ENCODE results near the gene VAMP7. TPM values are rescaled to one million over a fixed set of nuclear protein-coding genes. Genes with fewer than 3 reads are reported as not detected.

The VAMP7 gene
- total and polyA plus RNA-seq, 10 of the 15 experiments (the other 5 are each of a cell fraction or from before 2014, with no cell fraction given): 15.1 to 52.4 (median 35.8) TPM

DNA sequence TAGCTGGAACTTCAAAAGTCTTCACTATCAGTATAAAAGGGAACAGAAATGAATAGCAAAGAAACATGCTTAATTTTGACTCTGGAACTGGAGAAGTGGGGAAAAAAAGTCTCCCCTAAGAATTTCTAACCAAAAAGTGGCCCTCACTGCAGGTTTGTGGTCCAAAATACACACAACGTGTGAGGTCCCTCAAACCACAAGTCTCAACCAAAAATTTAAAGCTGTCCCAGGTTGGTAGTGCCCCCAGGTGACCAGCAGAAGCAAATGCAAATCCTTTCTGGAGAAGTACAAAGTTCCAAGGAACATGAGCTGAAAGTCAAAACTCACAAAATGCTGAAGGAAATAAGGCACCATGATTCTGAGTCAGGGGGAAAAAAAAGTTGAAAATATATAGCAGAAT lies 23.6 kb upstream of the VAMP7 start:
- no peak overlapping the region for H3K27ac ChIP-seq (ENCODE audit: control insufficient read depth, insufficient read depth)
- no peaks in the 10 kb centered on the region for H4K20me1 ChIP-seq (ENCODE audit: control insufficient read depth, insufficient read depth)
- SMC1A ChIA-PET (ENCODE audit: uncharacterized antibody, unreplicated experiment): no interaction called here
- H2AFZ ChIP-seq (ENCODE audit: control insufficient read depth, low read depth, low read length): no peak overlapping the region
- CTCF ChIA-PET: no interaction called here
- TF ChIP-seq RAD21 (IDR thresholded peaks at IDR 0.05; ENCODE audit: insufficient read depth, low read depth, low read length) (peak; percentile 46), NFYA (IDR thresholded peaks at IDR 0.05; ENCODE audit: borderline replicate concordance, low read depth, low read length) (no peak)
- TF ChIP-seq, protein P1, sequence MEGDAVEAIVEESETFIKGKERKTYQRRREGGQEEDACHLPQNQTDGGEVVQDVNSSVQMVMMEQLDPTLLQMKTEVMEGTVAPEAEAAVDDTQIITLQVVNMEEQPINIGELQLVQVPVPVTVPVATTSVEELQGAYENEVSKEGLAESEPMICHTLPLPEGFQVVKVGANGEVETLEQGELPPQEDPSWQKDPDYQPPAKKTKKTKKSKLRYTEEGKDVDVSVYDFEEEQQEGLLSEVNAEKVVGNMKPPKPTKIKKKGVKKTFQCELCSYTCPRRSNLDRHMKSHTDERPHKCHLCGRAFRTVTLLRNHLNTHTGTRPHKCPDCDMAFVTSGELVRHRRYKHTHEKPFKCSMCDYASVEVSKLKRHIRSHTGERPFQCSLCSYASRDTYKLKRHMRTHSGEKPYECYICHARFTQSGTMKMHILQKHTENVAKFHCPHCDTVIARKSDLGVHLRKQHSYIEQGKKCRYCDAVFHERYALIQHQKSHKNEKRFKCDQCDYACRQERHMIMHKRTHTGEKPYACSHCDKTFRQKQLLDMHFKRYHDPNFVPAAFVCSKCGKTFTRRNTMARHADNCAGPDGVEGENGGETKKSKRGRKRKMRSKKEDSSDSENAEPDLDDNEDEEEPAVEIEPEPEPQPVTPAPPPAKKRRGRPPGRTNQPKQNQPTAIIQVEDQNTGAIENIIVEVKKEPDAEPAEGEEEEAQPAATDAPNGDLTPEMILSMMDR (IDR thresholded peaks at IDR 0.05 in 2 of 3, conservative IDR thresholded peaks at IDR 0.05 in 1 of 3; ENCODE audit: control insufficient read depth in 2 of 3, extremely low read depth in 1 of 3, insufficient read depth in 1 of 3, low read depth in 3 of 3, low read length in 3 of 3): peak in 1 of 3 experiments; percentile 20; a peak in 2 of 6 replicates
- no peaks in the 10 kb centered on the region for H3K36me3 ChIP-seq (ENCODE audit: control insufficient read depth in 2 of 2, insufficient read depth in 2 of 2, low read length in 1 of 2)
- no peaks in the 10 kb centered on the region for H3K9me3 ChIP-seq (replicated peaks; ENCODE audit: control insufficient read depth, insufficient read depth, low read length)
- DNase-seq (ENCODE audit: low read depth, low spot score) (no peak), ATAC-seq (no peak), FAIRE-seq (no peak)
- in situ Hi-C loops (cut with MboI): no loop called here
- H3K27me3 ChIP-seq (replicated peaks in 1 of 2; ENCODE audit: control insufficient read depth in 2 of 2, insufficient read depth in 2 of 2, low read length in 1 of 2): no peaks in the 10 kb centered on the region
- POLR2A ChIA-PET: no interaction called here
- WGBS (ENCODE audit: insufficient coverage, insufficient replicate concordance, low lambda C conversion rate, missing lambda C conversion rate): 0% methylated on average over 1 of the region's 1 CpG
- H3K4me3 ChIP-seq: no peak overlapping the region
- no peak overlapping the region for H3K9ac ChIP-seq (ENCODE audit: control insufficient read depth, insufficient read depth, low read length)
- RAD21 ChIA-PET (ENCODE audit: unreplicated experiment): no interaction called here
- no TSS peak for BruUV-seq (replicated peaks)
- intact Hi-C loops (cut with micrococcal nuclease; ENCODE audit: unreplicated experiment): no loop called here
- H3K4me1 ChIP-seq (ENCODE audit: control insufficient read depth, insufficient read depth, low read length): no peaks in the 10 kb centered on the region
- H3K79me2 ChIP-seq (ENCODE audit: control insufficient read depth, insufficient read depth, low read length): no peaks in the 10 kb centered on the region
- no peak overlapping the region for H3K4me2 ChIP-seq (ENCODE audit: control insufficient read depth, insufficient read depth)

DNA sequence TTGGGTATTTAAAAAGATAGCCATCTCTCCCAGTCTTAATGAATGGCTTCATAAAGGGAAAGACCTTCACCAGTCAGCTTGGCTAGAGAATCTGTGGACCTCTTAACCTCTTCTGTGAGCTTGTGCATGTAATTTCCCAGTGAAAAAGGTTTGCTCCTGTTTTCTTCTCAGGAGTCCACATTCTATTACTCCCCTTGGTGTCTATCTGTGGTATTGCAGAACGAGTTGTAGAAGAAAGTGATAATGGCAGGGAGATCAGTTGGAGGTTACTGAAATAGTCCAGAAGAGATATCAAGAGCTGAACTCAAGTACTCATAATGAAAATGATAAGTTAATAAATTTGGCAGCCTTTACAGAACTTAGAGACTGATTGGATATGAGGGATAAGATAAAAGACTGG lies 16.5 kb upstream of the VAMP7 start:
- TF ChIP-seq, protein P1 (IDR thresholded peaks at IDR 0.05 in 2 of 3, conservative IDR thresholded peaks at IDR 0.05 in 1 of 3; ENCODE audit: control insufficient read depth in 2 of 3, extremely low read depth in 1 of 3, insufficient read depth in 1 of 3, low read depth in 3 of 3, low read length in 3 of 3): 0 out of 6 replicates have a peak, but pooled peaks of 2 of the 3 experiments have one; percentile 4 to 12
- TF ChIP-seq RAD21 (IDR thresholded peaks at IDR 0.05; ENCODE audit: insufficient read depth, low read depth, low read length) (0 out of 2 replicates have a peak, but pooled peaks have one; percentile 16), SREBF2 (IDR thresholded peaks at IDR 0.05; ENCODE audit: low read length) (no peak)
- RAD21 ChIA-PET (ENCODE audit: unreplicated experiment): no interaction called here
- Histone ChIP-seq H3K9me3 (replicated peaks; ENCODE audit: control insufficient read depth, insufficient read depth, low read length) (no peaks in the 10 kb centered on the region; the same call in 2 of the 3 replicates), H3K27ac (ENCODE audit: control insufficient read depth, insufficient read depth) (no peak overlapping the region), H3K4me3 (no peak overlapping the region), H2AFZ (ENCODE audit: control insufficient read depth, low read depth, low read length) (no peak overlapping the region), H3K79me2 (ENCODE audit: control insufficient read depth, insufficient read depth, low read length) (no peaks in the 10 kb centered on the region), H3K4me1 (ENCODE audit: control insufficient read depth, insufficient read depth, low read length) (no peaks in the 10 kb centered on the region), H4K20me1 (ENCODE audit: control insufficient read depth, insufficient read depth) (no peaks in the 10 kb centered on the region), H3K36me3 (ENCODE audit: control insufficient read depth in 2 of 2, insufficient read depth in 2 of 2, low read length in 1 of 2) (no peaks in the 10 kb centered on the region), H3K27me3 (replicated peaks in 1 of 2; ENCODE audit: control insufficient read depth in 2 of 2, insufficient read depth in 2 of 2, low read length in 1 of 2) (no peaks in the 10 kb centered on the region), H3K9ac (ENCODE audit: control insufficient read depth, insufficient read depth, low read length) (no peak overlapping the region), H3K4me2 (ENCODE audit: control insufficient read depth, insufficient read depth) (no peak overlapping the region)
- no TSS peak for BruUV-seq (replicated peaks)
- 0% methylated on average over 1 of the region's 1 CpG for WGBS (ENCODE audit: insufficient coverage, insufficient replicate concordance, low lambda C conversion rate, missing lambda C conversion rate)
- POLR2A ChIA-PET: no interaction called here
- FAIRE-seq (no peak), ATAC-seq (no peak), DNase-seq (ENCODE audit: low read depth, low spot score) (no peak)
- intact Hi-C loops (cut with micrococcal nuclease; ENCODE audit: unreplicated experiment) (no loop called here), in situ Hi-C loops (cut with MboI) (no loop called here)
- CTCF ChIA-PET: no interaction called here
- SMC1A ChIA-PET (ENCODE audit: uncharacterized antibody, unreplicated experiment): no interaction called here

Data from GM12878 (cell line).